ENCODE measurements around the gene DRC7. TPM values are rescaled to one million over a fixed set of nuclear protein-coding genes. Genes with fewer than 3 reads are reported as not detected.
A peak's percentile ranks its signal among the peaks of the same experiment; 100 is the strongest.

Gene DRC7
- total and polyA plus RNA-seq, 9 of the 15 experiments (the other 6 are each of a cell fraction or from before 2014, with no cell fraction given): 0.04 to 0.33 (median 0.12) TPM; not detected in 3

- Histone ChIP-seq H3K9me1 (ENCODE audit: control insufficient read depth, insufficient read depth, low read length) (no peaks in the 10 kb centered on the region), H3K4me3 (no peak overlapping the region), H3K79me2 (ENCODE audit: control insufficient read depth, insufficient read depth, low read length) (no peaks in the 10 kb centered on the region), H3K27ac (ENCODE audit: extremely low read depth, low read depth, low read length) (no peak overlapping the region), H3K9ac (ENCODE audit: insufficient read depth in 1 of 2, low read depth in 2 of 2, low read length in 2 of 2) (no peak overlapping the region), H3K9me3 (replicated peaks; ENCODE audit: control insufficient read depth, insufficient read depth, low read depth, low read length) (no peaks in the 10 kb centered on the region), H3K27me3 (ENCODE audit: control insufficient read depth in 2 of 2, insufficient read depth in 2 of 2, low read length in 2 of 2) (no peaks in the 10 kb centered on the region), H4K20me1 (replicated peaks; ENCODE audit: control insufficient read depth, insufficient read depth, low read length) (no peaks in the 10 kb centered on the region), H3K4me2 (ENCODE audit: insufficient read depth, low read length) (no peak overlapping the region), H2AFZ (ENCODE audit: low read depth, low read length) (no peak overlapping the region), H3K36me3 (ENCODE audit: control insufficient read depth, insufficient read depth, low read length) (peaks cover 65% of the 10 kb centered on the region; the same call in 2 of the 3 replicates), H3K4me1 (replicated peaks in 1 of 2; ENCODE audit: control insufficient read depth in 2 of 2, insufficient read depth in 2 of 2, low read length in 2 of 2) (peaks cover 0 to 3% of the 10 kb centered on the region in 2 experiments; a peak in 1 of 5 replicates)
- CTCF ChIA-PET (ENCODE audit: low intra/inter-chr PET ratio): no interaction called here
- FAIRE-seq: no peak
- TF ChIP-seq IRF1 (CRISPR knock-in tag; IDR thresholded peaks at IDR 0.05; ENCODE audit: borderline replicate concordance) (no peak), PCBP2 (IDR thresholded peaks at IDR 0.05; ENCODE audit: low read depth, low read length, poor library complexity, severe bottlenecking) (no peak), SREBF2 (CRISPR knock-in tag; IDR thresholded peaks at IDR 0.05) (no peak), GATA2 (CRISPR knock-in tag; IDR thresholded peaks at IDR 0.05) (no peak), POLR2G (IDR thresholded peaks at IDR 0.05; ENCODE audit: low read depth, low read length) (peak; percentile 53; the same call in 1 of the 2 replicates), POU5F1 (IDR thresholded peaks at IDR 0.05; ENCODE audit: borderline replicate concordance, low read depth, low read length, partially characterized antibody) (no peak), SIN3B (IDR thresholded peaks at IDR 0.05; ENCODE audit: low read depth) (no peak), E2F6 (IDR thresholded peaks at IDR 0.05; ENCODE audit: borderline replicate concordance in 1 of 2, extremely low read depth in 1 of 2, insufficient read depth in 1 of 2, insufficient read length in 1 of 2, low read depth in 1 of 2, low read length in 1 of 2, poor library complexity in 1 of 2, severe bottlenecking in 1 of 2) (no peak), ZNF785 (CRISPR knock-in tag; IDR thresholded peaks at IDR 0.05) (no peak), MCM5 (IDR thresholded peaks at IDR 0.05; ENCODE audit: low read depth) (no peak), KHSRP (IDR thresholded peaks at IDR 0.05) (no peak), SPI1 (IDR thresholded peaks at IDR 0.05; ENCODE audit: borderline replicate concordance, low read depth, low read length) (0 out of 2 replicates have a peak, but pooled peaks have one; percentile 8)
- POLR2A ChIA-PET: interaction anchor here (0.6 kb wide), 1 partner anchor 176 kb away, joined by 4 read pairs; no protein-coding TSS in a partner anchor
- no TSS peak for BruUV-seq (replicated peaks)
- DNase-seq (ENCODE audit: extremely low read depth in 1 of 4, low spot score in 3 of 4): no peak
- intact Hi-C loops (cut with micrococcal nuclease): no loop called here
- no peak for ATAC-seq
- 78% methylated on average over 11 of the region's 11 CpGs for WGBS (ENCODE audit: insufficient coverage, low coverage, missing lambda C conversion rate)
- in situ Hi-C loops (cut with MboI): no loop called here
Observed at GRCh38 chr16:57773655-57774295, 79.2 kb downstream of the DRC7 start.
